HG03521 (cell line): ENCODE measurements around the gene SDR39U1.

Source experiments
- ATAC-seq: cut with Tn5 transposase; IDR thresholded peaks from one replicate; pipeline ENCODE4 v1.9.1; 2021; ENCODE audit warnings: mild to moderate bottlenecking, moderate library complexity; ENCODE audit not compliant: unreplicated experiment

SDR39U1 gene

GRCh38 chr14:24392325-24393091 is 50.1 kb downstream of the SDR39U1 start:
- no peak for ATAC-seq

- no peak for ATAC-seq
Measured at GRCh38 chr14:24390701-24391468, 51.7 kb downstream of the SDR39U1 start.
